H1 (cell line): ENCODE data around the gene CREBBP. TPM values are rescaled to one million over a fixed set of nuclear protein-coding genes. Genes with fewer than 3 reads are reported as not detected.

Experiments used
- CTCF ChIA-PET: fragments of 300-600 bp; sonication (Branson Sonifier 250); formaldehyde crosslinking; loops from one replicate; lab custom pipeline; 2021; ENCODE audit not compliant: partially characterized antibody; lab: Charles Lee
- POLR2A ChIA-PET: fragments of 300-600 bp; sonication (Branson Sonifier 250); formaldehyde crosslinking; loops from one replicate; lab custom pipeline; 2021; ENCODE audit warnings: inconsistent platforms; ENCODE audit not compliant: partially characterized antibody; lab: Charles Lee
- DNase-seq, 2 experiments: peaks; one replicate each; pipeline versions ENCODE4 v3.0.0 to v3.0.0-alpha.2; 2010 to 2022; ENCODE audit warnings: low spot score in 2 of 2, low read depth in 1 of 2, mixed read lengths in 1 of 2
- FAIRE-seq: peaks from 2 replicates; lab custom pipeline; 2011; peaks lifted over from hg19 to GRCh38; lab: Jason Lieb, UNC
- H2AFZ ChIP-seq: 2 replicates; pipeline ENCODE4 v1.8.1; 2012; ENCODE audit warnings: low read length, inconsistent platforms
- H2AK5ac ChIP-seq: 2 replicates; pipeline ENCODE4 v1.6.1; 2013; ENCODE audit warnings: low read depth, low read length
- H2BK120ac ChIP-seq: replicated peaks from 2 replicates; pipeline ENCODE3; 2013; ENCODE audit warnings: low read depth, low read length, inconsistent platforms
- H2BK12ac ChIP-seq: 2 replicates; pipeline ENCODE4 v1.6.1; 2013; ENCODE audit warnings: low read depth, low read length
- H2BK15ac ChIP-seq: 2 replicates; pipeline ENCODE4 v1.6.1; 2013; ENCODE audit warnings: low read length
- H2BK20ac ChIP-seq: 2 replicates; pipeline ENCODE4 v1.6.1; 2013; ENCODE audit warnings: low read length
- H2BK5ac ChIP-seq: 2 replicates; pipeline ENCODE4 v1.6.1; 2013; ENCODE audit warnings: low read depth, low read length
- H3K14ac ChIP-seq: 2 replicates; pipeline ENCODE4 v1.6.1; 2013; ENCODE audit warnings: inconsistent platforms; ENCODE audit not compliant: insufficient read length
- H3K18ac ChIP-seq: 2 replicates; pipeline ENCODE4 v1.6.1; 2013; ENCODE audit warnings: low read length; ENCODE audit errors: extremely low read depth
- H3K23ac ChIP-seq: 2 replicates; pipeline ENCODE4 v1.6.1; 2013; ENCODE audit warnings: inconsistent platforms; ENCODE audit not compliant: insufficient read length
- H3K23me2 ChIP-seq: 2 replicates; pipeline ENCODE4 v1.6.1; 2013; ENCODE audit warnings: low read depth, low read length
- H3K27ac ChIP-seq: 2 replicates; pipeline ENCODE4 v1.6.1; 2011; ENCODE audit warnings: low read depth, low read length, inconsistent platforms
- H3K27me3 ChIP-seq, 4 experiments: replicated peaks in 1 of 4; 1 replicate in 1 of 4; 2 replicates in 3 of 4; pipeline versions ENCODE4 v1.6.1 to v1.8.1; 2011 to 2013; ENCODE audit warnings: low read length in 3 of 4, mild to moderate bottlenecking in 3 of 4, inconsistent platforms in 2 of 4, mixed read lengths in 2 of 4, moderate library complexity in 1 of 4; ENCODE audit not compliant: control insufficient read depth in 3 of 4, insufficient read depth in 3 of 4; ENCODE audit errors: extremely low read depth in 1 of 4
- H3K36me3 ChIP-seq, 4 experiments: 2 replicates each; pipeline versions ENCODE4 v1.6.1 to v1.8.1; 2011 to 2013; ENCODE audit warnings: mild to moderate bottlenecking in 4 of 4, low read length in 3 of 4, moderate library complexity in 2 of 4, control low read depth in 1 of 4, inconsistent platforms in 1 of 4; ENCODE audit not compliant: insufficient read depth in 4 of 4, control insufficient read depth in 2 of 4
- H3K4ac ChIP-seq: replicated peaks from 2 replicates; pipeline ENCODE3; 2013; ENCODE audit warnings: low read length, low read depth, mixed read lengths, inconsistent platforms; ENCODE audit not compliant: insufficient read length
- H3K4me1 ChIP-seq, 4 experiments: replicated peaks in 1 of 4; 1 replicate in 1 of 4; 2 replicates in 3 of 4; pipeline versions ENCODE4 v1.6.1 to v1.8.1; 2011 to 2013; ENCODE audit warnings: low read length in 3 of 4, inconsistent platforms in 2 of 4, mixed read lengths in 1 of 4; ENCODE audit not compliant: insufficient read depth in 4 of 4, control insufficient read depth in 3 of 4
- H3K4me2 ChIP-seq, 2 experiments: 2 replicates each; pipeline versions ENCODE4 v1.6.1 to v1.8.1; 2011 to 2013; ENCODE audit warnings: low read depth in 2 of 2, low read length in 2 of 2, control low read depth in 1 of 2, inconsistent platforms in 1 of 2, mild to moderate bottlenecking in 1 of 2; ENCODE audit not compliant: insufficient read depth in 1 of 2
- H3K4me3 ChIP-seq, 4 experiments: fragments of 200-600, 300-600 bp in 1 of 4; sonication (generic), shearing (Covaris generic), sonication (Bioruptor Twin) in 1 of 4; 2 replicates each; pipeline versions ENCODE4 v1.5.1 to v1.8.1; 2011 to 2016; ENCODE audit warnings: low read length in 4 of 4, low read depth in 3 of 4, control low read depth in 2 of 4, inconsistent platforms in 2 of 4, mild to moderate bottlenecking in 2 of 4, mixed read lengths in 1 of 4, moderate library complexity in 1 of 4; ENCODE audit not compliant: insufficient read depth in 2 of 4; ENCODE audit errors: extremely low read depth in 1 of 4
- H3K56ac ChIP-seq: replicated peaks from 2 replicates; pipeline ENCODE3; 2013; ENCODE audit warnings: low read depth, mild to moderate bottlenecking, mixed read lengths, low read length, inconsistent platforms; ENCODE audit not compliant: insufficient read length
- H3K79me1 ChIP-seq: 2 replicates; pipeline ENCODE4 v1.6.1; 2013; ENCODE audit warnings: low read depth, low read length, control low read depth
- H3K79me2 ChIP-seq, 2 experiments: 2 replicates each; pipeline versions ENCODE4 v1.6.1 to v1.8.1; 2012 to 2013; ENCODE audit warnings: low read length in 2 of 2, mild to moderate bottlenecking in 2 of 2, inconsistent platforms in 1 of 2; ENCODE audit not compliant: insufficient read depth in 2 of 2, control insufficient read depth in 1 of 2
- H3K9ac ChIP-seq, 4 experiments: replicated peaks in 1 of 4; 1 replicate in 1 of 4; 2 replicates in 3 of 4; pipeline versions ENCODE4 v1.6.1 to v1.8.1; 2011 to 2013; ENCODE audit warnings: low read depth in 3 of 4, low read length in 3 of 4, control low read depth in 2 of 4, mild to moderate bottlenecking in 2 of 4, moderate library complexity in 2 of 4, inconsistent platforms in 1 of 4; ENCODE audit errors: extremely low read depth in 1 of 4
- H3K9me3 ChIP-seq, 2 experiments: 2 replicates each; pipeline versions ENCODE4 v1.6.1 to v1.8.1; 2012 to 2013; ENCODE audit warnings: mild to moderate bottlenecking in 2 of 2, moderate library complexity in 2 of 2, control low read depth in 1 of 2, inconsistent platforms in 1 of 2, low read depth in 1 of 2, low read length in 1 of 2, mixed read lengths in 1 of 2; ENCODE audit not compliant: insufficient read depth in 2 of 2
- H4K20me1 ChIP-seq, 2 experiments: replicated peaks in 1 of 2; 2 replicates each; pipeline versions ENCODE3 to v1.8.1; 2011 to 2013; ENCODE audit warnings: inconsistent platforms in 2 of 2, low read length in 2 of 2, mild to moderate bottlenecking in 1 of 2; ENCODE audit not compliant: insufficient read depth in 2 of 2, control insufficient read depth in 1 of 2
- H4K5ac ChIP-seq: 2 replicates; pipeline ENCODE4 v1.6.1; 2013; ENCODE audit warnings: low read length, low read depth, mixed read lengths, inconsistent platforms; ENCODE audit not compliant: insufficient read length
- H4K8ac ChIP-seq: 2 replicates; pipeline ENCODE4 v1.8.0; 2013; ENCODE audit warnings: mild to moderate bottlenecking, moderate library complexity, low read length, inconsistent platforms; ENCODE audit not compliant: insufficient read depth; ENCODE audit errors: extremely low read depth
- H4K91ac ChIP-seq: replicated peaks from 2 replicates; pipeline ENCODE3; 2013; ENCODE audit warnings: low read length, mixed read lengths, inconsistent platforms; ENCODE audit not compliant: insufficient read length
- POLR2AphosphoS5 ChIP-seq: IDR thresholded peaks from 2 replicates; pipeline ENCODE4 v1.6.1; 2011; ENCODE audit warnings: low read depth, low read length
- POU5F1 ChIP-seq: IDR thresholded peaks from 2 replicates; pipeline ENCODE4 v1.6.1; 2011; ENCODE audit warnings: low read depth, mild to moderate bottlenecking, low read length, moderate library complexity
- RXRA ChIP-seq: IDR thresholded peaks from 2 replicates; pipeline ENCODE4 v1.6.1; 2011; ENCODE audit warnings: low read depth, mild to moderate bottlenecking, low read length, moderate library complexity; ENCODE audit not compliant: insufficient read depth
- USF2 ChIP-seq: IDR thresholded peaks from 2 replicates; pipeline ENCODE4 v1.6.1; 2011; ENCODE audit warnings: low read length, improper control_type of control experiment
- WGBS, 2 experiments: shearing (Covaris generic) in 1 of 2; methylation state at CpG; one replicate each; pipeline versions ENCODE4 v1.1.6 to v1.1.7; 2013 to 2015; ENCODE audit warnings: low lambda C conversion rate in 2 of 2, mixed read lengths in 2 of 2, inconsistent platforms in 1 of 2, low coverage in 1 of 2, missing lambda C conversion rate in 1 of 2; ENCODE audit not compliant: insufficient replicate concordance in 2 of 2, insufficient coverage in 1 of 2, insufficient read length in 1 of 2; ENCODE audit errors: extremely low coverage in 1 of 2, missing lambda C conversion rate in 1 of 2; 5-methylcytosine and 5-hydroxymethylcytosine counted together
- polyA plus RNA-seq, 7 experiments: library from polyadenylated mRNA; depleted of rRNA in 3 of 7; stranded (reverse) in 5 of 7; unstranded in 2 of 7; fragments of >200 nt in 5 of 7; fragments of 200-250 nt in 2 of 7; gene quantifications; 1 replicate in 5 of 7; 2 replicates in 1 of 7; 4 replicates in 1 of 7; pipeline versions ENCODE4 v1.2.1 to v1.2.3, GENCODE V29; 2011 to 2013; ENCODE audit warnings: missing spikeins in 2 of 7, mixed read lengths in 2 of 7
- total RNA-seq: library from RNA; stranded (reverse); fragmentation: NEBNext Ultra II Directional; extraction: Animal tissue kit (Norgen Biotek cat#: 25700); gene quantifications from 2 replicates; pipeline ENCODE4 v1.2.1, GENCODE V29; 2021

The CREBBP gene
- total and polyA plus RNA-seq, 2 of the 8 experiments (the other 6 are each of a cell fraction or from before 2014, with no cell fraction given): 10.0 to 60.1 TPM

GRCh38 chr16:3876695-3877094 is 3.8 kb downstream of the CREBBP start:
- POLR2A ChIA-PET: interaction anchor here (1.1 to 1.9 kb wide), 3 partner anchors 10 to 35 kb away, joined by 3 to 9 read pairs (median 5); no protein-coding TSS in a partner anchor
- no peak overlapping the region for H3K27ac ChIP-seq
- FAIRE-seq: no peak

More at GRCh38 chr16:3876695-3877094, 3.8 kb downstream of the CREBBP start:
- Histone ChIP-seq H2BK5ac (no peak overlapping the region), H3K9me3 (no peaks in the 10 kb centered on the region), H4K91ac (no peak overlapping the region), H4K8ac (no peak overlapping the region), H3K14ac (no peak overlapping the region), H2AFZ (no peak overlapping the region), H3K4me1 (peaks cover 4 to 16% (median 12%) of the 10 kb centered on the region in 4 experiments), H3K56ac (no peak overlapping the region), H2BK20ac (no peak overlapping the region), H3K79me1 (peaks cover 24% of the 10 kb centered on the region), H3K4ac (no peak overlapping the region), H4K5ac (no peak overlapping the region)
- no peak for DNase-seq
- CTCF ChIA-PET: interaction anchor here (1.2 kb wide), 1 partner anchor 703 kb away, joined by 3 read pairs; no protein-coding TSS in a partner anchor
- TF ChIP-seq USF2 (no peak), RXRA (no peak), POU5F1 (no peak), POLR2AphosphoS5 (peak; percentile 28; the same call in 1 of the 2 replicates)
- TF ChIP-seq, all 59 proteins: peak for 1
- H2BK12ac ChIP-seq: no peak overlapping the region
- peaks cover 0 to 4% (median 0%) of the 10 kb centered on the region in 4 experiments; a peak in 1 of 8 replicates for H3K36me3 ChIP-seq
- H3K23ac ChIP-seq: no peak overlapping the region
- H3K79me2 ChIP-seq: peaks cover 44 to 78% of the 10 kb centered on the region in 2 experiments
- no peaks in the 10 kb centered on the region; a peak in 1 of 7 replicates for H3K27me3 ChIP-seq
- H2BK120ac ChIP-seq: no peak overlapping the region
- no peak overlapping the region for H2BK15ac ChIP-seq
- no peak overlapping the region for H3K18ac ChIP-seq
- H3K4me3 ChIP-seq: no peak overlapping the region
- no peak overlapping the region for H3K4me2 ChIP-seq
- peaks cover 11% of the 10 kb centered on the region for H3K23me2 ChIP-seq
- no peak overlapping the region for H3K9ac ChIP-seq
- 96% methylated on average over 6 of the region's 6 CpGs; no CpG with 5 or more reads in 1 of the 2 experiments for WGBS, 2 experiments
- no peak overlapping the region for H2AK5ac ChIP-seq
- H4K20me1 ChIP-seq: peaks cover 57 to 62% of the 10 kb centered on the region in 2 experiments
